NB4 (cell line): ENCODE measurements around the gene ZBTB20.

Experiments used
- DNase-seq: peaks from one replicate; pipeline ENCODE4 v3.0.0; 2010; ENCODE audit warnings: low read depth
- H3K4me3 ChIP-seq: one replicate; pipeline ENCODE4 v1.5.1; 2011; ENCODE audit warnings: mild to moderate bottlenecking, low read depth, low read length, moderate library complexity
- MYC ChIP-seq: IDR thresholded peaks from 2 replicates; pipeline ENCODE4 v1.6.1; 2011; ENCODE audit warnings: low read depth, low read length
- POLR2A ChIP-seq: IDR thresholded peaks from 2 replicates; pipeline ENCODE4 v1.6.1; 2011; ENCODE audit warnings: mild to moderate bottlenecking; ENCODE audit not compliant: insufficient read length; ENCODE audit errors: extremely low read depth
- TF ChIP-seq, protein P1 (sequence below): IDR thresholded peaks from 2 replicates; pipeline ENCODE4 v1.6.1; 2011; ENCODE audit warnings: low read depth, low read length
- TF ChIP-seq, protein P2 (sequence below): IDR thresholded peaks from one replicate; pipeline ENCODE4 v1.5.1; 2012; ENCODE audit warnings: low read depth, low read length

ZBTB20 gene

DNA sequence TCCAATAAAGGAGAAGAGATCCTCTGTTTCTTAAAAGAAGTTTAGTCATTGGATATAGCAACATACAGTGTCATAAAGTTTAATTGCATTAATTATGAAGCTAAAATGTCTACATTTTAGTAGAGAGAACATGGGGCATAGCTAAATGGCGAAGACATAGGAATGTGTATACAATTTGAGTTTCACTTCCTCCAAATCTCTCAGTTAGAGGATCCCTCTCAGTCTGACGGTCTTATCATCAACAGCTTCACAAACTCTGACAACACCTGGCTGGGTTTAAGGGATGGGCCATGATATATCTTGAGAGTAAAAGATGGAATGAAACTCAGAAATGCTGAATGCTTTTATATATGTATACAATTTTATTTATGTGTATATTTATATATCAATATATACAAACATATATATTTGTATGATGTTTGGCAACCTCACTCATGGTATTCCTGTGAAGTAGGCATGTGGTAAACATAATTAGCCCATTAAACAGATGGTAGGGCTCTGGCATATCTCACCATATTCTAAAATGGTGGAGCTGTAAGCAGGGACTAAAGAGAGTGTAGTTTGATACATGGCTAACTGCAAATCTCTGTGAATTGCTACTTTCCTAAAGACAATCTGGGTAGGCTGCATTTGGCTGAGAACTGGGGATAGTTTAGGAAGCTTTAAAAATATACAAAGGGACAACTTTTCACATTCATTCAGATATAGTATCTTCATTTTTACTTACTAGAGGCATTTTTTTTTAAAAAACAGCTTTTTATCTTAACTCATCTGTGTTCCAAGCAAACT lies 741.7 kb downstream of the ZBTB20 start:
- TF ChIP-seq, protein P1, sequence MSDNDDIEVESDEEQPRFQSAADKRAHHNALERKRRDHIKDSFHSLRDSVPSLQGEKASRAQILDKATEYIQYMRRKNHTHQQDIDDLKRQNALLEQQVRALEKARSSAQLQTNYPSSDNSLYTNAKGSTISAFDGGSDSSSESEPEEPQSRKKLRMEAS = no peak
- TF ChIP-seq POLR2A (no peak), MYC (no peak)
- TF ChIP-seq, protein P2, sequence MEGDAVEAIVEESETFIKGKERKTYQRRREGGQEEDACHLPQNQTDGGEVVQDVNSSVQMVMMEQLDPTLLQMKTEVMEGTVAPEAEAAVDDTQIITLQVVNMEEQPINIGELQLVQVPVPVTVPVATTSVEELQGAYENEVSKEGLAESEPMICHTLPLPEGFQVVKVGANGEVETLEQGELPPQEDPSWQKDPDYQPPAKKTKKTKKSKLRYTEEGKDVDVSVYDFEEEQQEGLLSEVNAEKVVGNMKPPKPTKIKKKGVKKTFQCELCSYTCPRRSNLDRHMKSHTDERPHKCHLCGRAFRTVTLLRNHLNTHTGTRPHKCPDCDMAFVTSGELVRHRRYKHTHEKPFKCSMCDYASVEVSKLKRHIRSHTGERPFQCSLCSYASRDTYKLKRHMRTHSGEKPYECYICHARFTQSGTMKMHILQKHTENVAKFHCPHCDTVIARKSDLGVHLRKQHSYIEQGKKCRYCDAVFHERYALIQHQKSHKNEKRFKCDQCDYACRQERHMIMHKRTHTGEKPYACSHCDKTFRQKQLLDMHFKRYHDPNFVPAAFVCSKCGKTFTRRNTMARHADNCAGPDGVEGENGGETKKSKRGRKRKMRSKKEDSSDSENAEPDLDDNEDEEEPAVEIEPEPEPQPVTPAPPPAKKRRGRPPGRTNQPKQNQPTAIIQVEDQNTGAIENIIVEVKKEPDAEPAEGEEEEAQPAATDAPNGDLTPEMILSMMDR = no peak
- no peak overlapping the region for H3K4me3 ChIP-seq
- no peak for DNase-seq

DNA sequence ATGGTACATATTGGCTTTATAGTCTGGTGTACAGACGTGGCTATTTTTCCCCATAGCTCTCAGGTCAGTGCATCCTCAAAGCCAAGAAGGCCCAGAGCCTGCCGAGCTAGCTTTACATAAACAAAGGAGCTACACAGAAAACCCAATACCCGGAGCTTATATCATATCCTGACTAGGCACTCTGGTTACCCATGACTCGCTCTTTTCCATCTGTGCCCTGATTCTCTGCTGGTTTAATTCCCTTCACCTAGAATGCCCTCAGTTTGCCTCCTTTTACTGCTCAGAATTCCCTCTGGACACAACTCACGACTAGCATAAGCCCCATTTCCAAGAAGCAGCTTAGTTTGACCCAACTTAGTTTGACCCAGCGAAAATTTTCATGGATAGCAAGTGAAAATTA lies 742.5 kb downstream of the ZBTB20 start:
- TF ChIP-seq MYC = no peak
- TF ChIP-seq, protein P1 = no peak
- TF ChIP-seq, protein P2 = no peak
- TF ChIP-seq POLR2A = no peak
- H3K4me3 ChIP-seq = no peak overlapping the region
- no peak for DNase-seq

DNA sequence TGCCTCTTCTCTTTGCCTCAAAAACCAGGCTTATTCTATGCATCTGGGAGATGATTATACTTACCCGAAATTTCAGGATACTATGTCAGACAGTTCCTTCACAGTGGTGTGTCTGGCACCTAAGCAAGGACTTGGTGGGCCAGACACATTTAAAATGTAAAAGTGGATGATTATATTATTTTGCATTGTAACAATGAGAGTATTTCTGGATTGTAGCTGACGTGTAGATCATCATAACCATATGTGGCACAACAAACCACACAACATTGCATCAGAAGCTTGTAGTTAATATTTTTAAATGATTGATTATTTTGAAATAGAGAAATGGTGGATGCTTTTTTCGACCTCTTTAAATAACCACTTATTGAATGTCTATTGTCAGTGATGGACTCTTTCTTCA lies 744.2 kb downstream of the ZBTB20 start:
- no peak for DNase-seq
- no peak for TF ChIP-seq POLR2A

DNA sequence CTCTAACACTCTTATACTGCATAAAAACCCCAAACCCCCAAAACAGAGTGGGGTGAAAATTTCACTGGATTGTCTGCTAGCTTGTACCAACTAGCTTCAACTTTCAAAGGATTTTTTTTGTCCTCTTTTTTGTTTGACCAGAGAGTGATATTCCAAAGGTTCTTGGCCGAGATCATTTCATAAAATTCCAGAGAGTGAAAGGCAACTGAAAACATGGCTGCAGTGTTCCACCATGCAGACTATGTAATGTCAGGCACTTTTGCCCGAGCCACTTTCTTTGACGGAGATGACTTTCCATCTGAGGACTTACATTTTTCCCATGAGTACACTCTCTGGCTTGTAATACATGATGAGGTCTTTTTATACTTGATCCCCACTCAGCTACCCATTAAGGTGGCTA lies 745.7 kb downstream of the ZBTB20 start:
- H3K4me3 ChIP-seq = no peak overlapping the region
- DNase-seq = no peak
- TF ChIP-seq, protein P2 = no peak
- TF ChIP-seq MYC (no peak), POLR2A (no peak)
- TF ChIP-seq, protein P1 = no peak

More for the DNA sequence above, 744.2 kb downstream of the ZBTB20 start:
- H3K4me3 ChIP-seq = no peak overlapping the region

DNA sequence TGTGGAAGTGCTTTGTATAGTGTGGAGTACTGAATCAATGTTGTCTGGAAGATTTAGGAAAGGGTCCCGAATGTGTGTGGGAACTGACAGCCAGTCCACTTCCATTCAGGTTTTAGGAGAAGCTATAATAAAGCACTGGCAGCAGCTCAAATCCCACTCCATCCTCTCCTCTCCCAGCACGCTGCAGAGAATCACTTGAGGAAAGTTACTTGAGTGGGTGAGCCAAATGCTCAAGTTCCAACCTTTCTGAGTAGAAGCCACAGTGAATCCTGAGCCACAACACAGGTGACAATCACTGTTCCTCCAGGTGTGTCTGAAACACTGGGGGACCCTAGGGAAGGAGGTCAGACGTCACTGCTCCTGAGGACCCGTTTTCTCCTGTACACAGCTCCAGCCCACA lies 746.7 kb downstream of the ZBTB20 start:
- TF ChIP-seq, protein P1 = no peak
- no peak for TF ChIP-seq MYC
- TF ChIP-seq, protein P2 = no peak
- no peak for TF ChIP-seq POLR2A

DNA sequence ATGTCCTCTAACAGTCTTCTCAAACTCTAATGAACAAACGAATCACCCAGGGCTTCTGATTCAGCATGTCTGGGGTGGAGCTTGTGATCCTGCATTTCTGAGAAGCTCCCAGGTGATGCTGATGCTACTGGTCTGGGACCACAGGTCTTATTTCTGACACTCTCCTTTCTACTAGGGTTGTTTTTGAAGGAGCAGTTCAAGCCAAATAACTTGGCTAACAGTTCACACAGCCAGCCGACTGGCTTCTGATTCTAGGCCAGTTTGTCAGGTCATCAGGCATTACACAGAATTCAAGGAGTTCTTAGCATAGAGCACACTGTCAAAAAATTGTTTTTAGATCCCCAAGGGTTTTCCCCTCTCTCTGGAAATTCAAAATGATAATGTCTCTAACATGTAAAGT lies 752.5 kb downstream of the ZBTB20 start:
- no peak overlapping the region for H3K4me3 ChIP-seq
- TF ChIP-seq, protein P1 = no peak
- TF ChIP-seq, protein P2 = no peak
- TF ChIP-seq MYC = no peak
- no peak for TF ChIP-seq POLR2A
- no peak for DNase-seq

More for the DNA sequence above, 746.7 kb downstream of the ZBTB20 start:
- DNase-seq = no peak
- no peak overlapping the region for H3K4me3 ChIP-seq
